Measurements from ENCODE around the gene KRTAP5-3.
"Not testable (repeated sequence)": the region's sequence is repeated elsewhere in the genome, so short reads cannot be mapped to it uniquely, and the experiment has no call there.

KRTAP5-3 gene

DNA sequence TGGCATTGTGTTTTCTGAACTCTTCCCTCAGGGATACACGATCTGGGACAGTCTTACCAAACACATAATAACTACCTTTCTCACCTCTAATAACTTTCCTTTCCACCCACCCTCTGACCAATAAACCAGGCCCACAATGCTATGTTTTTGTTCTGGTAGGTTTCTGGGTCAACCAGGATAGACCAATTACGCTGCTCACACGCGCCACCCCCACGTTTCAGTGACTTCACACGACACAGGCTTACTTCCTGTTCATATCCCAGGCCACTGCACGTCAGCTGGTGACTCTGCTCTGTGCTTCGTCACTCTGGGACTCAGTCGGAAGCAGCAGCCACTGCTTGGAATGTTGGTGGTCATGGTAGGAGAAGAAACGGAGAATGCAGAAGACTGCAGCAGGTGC lies 11.2 kb upstream of the KRTAP5-3 start:
- no peak for DNase-seq (ENCODE audit: low spot score)

DNA sequence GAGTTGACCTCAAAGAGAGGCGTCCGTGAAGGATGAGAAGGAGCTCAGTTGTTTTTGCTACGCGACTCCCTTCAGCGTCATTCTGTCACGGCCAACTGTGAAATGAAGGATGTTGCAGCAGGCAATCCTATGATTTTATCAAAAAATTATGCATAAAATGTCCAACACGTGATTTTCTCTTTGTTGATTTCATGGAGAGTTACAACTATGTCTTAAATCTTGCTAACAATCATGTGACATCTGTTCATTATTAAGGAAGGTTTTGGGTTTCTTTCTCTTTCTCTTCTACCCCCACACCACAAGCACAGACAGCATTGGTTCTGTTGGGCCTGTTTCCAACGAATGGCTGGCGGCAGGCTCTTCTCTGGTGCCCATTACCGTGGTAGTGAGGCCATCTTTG lies 10.0 kb upstream of the KRTAP5-3 start:
- no peak for DNase-seq (ENCODE audit: low spot score)

DNA sequence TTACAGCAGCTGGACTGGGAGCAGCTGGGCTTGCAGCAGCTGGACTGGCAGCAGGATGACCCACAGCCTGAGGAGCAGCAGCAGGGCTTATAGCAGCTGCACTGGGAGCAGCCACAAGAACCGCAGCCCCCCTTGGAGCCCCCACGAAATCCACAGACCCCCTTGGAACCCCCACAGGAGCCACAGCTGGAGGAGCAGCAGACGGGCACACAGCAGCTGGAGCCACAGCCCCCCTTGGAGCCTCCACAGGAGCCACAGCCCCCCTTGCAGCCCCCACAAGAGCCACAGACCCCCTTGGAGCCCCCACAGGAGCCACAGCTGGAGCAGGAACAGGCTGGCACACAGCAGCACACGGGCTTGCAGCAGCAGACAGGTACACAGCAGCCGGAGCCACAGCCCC lies 362 bp downstream of the KRTAP5-3 start:
- DNase-seq (ENCODE audit: low spot score) = not testable (repeated sequence)

DNA sequence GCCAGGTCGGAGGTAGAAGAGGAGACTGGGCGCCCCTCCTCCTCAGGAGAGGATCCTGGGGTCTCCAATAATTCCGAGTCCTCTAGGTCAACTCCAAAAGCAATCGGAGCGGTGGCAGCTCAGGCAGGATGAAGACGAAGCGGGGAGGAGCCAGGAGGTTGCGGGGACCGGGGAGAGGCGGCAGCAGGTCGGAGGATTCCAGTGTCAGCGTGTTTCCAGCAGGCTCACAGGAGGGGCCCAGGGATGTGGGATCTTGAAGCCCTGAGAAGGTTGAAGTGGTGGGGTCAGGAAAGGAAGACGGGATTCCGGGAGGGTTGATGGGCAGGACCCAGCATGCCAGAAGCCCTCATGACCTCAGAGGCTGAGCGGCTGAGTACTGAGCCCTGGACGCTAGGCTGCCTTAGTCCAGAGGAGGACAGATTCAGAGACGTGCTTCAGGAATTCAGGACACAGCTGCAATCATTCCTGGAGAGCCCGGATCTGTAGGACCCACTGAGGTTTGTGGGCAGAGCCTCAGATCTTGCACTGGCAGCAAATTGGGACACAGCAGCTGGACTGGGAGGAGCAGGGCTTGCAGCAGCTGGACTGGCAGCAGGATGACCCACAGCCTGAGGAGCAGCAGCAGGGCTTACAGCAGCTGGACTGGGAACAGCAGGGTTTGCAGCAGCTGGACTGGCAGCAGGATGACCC lies 962 bp downstream of the KRTAP5-3 start:
- not testable (repeated sequence) for DNase-seq (ENCODE audit: low spot score)

DNA sequence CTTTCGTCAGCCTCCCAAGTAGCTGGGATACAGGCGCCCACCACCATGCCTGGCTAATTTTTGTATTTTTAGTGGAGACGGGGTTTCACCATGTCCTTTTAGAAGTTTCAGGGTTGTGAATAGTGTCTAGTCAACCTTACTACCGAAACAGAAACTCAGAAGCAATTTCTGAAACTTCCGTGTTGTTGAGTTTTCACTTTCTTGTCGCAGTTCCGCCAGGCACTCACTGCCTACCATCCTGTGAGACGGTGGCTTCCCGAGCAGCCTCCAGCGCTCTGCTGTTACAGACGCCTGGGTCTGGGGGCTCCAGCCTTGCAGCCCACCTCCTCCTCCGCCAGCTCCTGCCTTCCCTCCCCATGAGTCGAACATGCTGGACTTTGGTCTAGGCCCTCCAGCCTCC lies 2.3 kb downstream of the KRTAP5-3 start:
- DNase-seq (ENCODE audit: low spot score) = not testable (repeated sequence)

DNA sequence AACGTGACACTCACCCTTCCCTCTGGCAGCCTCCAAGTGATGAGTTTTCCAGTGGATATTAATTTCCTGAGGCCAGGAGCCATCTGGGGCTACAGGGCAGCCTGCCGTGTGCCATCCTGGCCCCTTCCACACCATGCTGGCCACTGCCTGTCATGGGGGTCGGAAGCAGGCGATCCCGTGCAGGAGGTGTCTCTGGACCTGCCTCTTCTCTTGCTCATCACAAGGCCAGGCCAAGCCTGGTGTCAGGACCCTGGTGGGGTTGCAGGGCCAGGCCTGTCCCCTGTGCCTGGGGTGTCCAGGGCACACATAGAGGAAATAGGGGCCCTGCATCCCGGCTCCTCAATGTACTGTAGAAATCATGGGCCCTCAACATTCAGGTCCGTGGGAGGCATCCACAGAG lies 3.6 kb downstream of the KRTAP5-3 start:
- no peak for DNase-seq (ENCODE audit: low spot score)

DNA sequence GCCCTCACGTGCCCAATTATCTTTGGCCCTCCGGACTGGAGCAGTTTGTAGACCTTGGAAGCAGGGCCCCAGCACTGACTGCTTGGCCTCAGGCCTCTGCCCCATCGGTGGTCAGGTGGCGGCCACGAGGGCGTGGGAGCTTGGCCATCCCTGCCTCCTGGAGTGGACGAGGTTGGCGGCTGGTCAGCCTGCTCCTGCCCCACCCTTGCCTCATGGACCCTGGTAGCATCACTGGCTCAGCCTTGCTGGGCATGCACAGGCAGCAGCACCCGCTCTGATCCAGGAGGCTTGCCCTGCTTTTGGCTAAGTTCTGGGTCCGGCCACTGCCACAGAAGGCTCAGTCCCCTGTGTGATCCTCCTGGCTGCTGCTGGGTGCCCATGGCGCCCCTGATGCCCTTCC lies 4.1 kb downstream of the KRTAP5-3 start:
- no peak for DNase-seq (ENCODE audit: low spot score)

DNA sequence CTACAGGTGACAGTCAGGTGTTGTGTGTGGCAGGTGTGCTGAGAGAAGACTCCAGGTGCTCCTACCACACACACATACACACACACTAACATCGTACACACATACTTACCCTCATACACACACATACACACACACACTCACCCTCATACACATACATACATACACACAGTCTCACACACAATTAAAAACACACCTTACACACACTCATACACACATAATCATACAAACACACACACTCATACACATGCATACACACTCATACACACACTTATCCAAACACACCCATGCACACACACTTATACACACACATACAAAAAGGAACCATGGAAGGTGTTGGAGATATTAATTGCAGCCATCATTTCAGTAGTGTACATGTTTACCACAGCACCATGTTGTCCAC lies 4.6 kb downstream of the KRTAP5-3 start:
- no peak for DNase-seq (ENCODE audit: low spot score)

DNA sequence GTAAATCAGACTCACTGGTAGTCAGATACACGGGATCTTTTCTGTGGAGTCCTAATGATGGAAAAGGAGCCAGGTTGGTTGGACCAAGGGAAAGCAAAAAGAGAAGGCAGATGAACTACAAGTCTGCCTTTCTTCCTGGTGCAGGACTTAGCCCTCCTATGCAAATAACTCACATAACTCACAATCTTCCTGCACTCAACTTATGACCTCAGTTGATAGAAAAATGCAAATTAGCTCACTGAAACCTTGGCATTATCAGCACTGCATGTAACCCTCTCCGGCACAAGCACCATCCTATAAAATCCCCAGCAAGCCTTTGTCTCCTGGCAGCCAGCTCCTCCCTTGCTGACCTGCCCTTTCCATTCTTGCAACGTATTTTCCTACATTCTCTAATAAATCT lies 6.6 kb downstream of the KRTAP5-3 start:
- DNase-seq (ENCODE audit: low spot score) = not testable (repeated sequence)

DNA sequence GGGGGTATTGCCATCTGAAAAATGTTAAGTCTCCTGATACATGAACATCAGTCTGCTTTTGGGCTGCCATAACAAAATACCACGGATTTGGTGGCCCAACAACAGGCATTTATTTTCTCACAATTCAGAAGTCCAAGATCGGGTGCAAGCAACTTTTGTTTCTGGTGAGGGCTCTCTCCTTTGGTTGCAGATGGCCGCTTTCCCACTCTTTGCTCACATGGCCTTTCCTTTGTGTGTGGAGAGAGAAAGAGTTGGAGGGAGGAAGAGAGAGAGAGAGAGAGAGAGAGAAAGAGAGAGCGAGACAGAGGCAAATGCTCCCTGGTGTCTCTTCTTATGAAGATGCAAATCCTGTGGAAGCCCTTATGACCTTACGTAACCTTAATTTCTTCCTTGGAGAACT lies 7.6 kb downstream of the KRTAP5-3 start:
- no peak for DNase-seq (ENCODE audit: low spot score)

DNA sequence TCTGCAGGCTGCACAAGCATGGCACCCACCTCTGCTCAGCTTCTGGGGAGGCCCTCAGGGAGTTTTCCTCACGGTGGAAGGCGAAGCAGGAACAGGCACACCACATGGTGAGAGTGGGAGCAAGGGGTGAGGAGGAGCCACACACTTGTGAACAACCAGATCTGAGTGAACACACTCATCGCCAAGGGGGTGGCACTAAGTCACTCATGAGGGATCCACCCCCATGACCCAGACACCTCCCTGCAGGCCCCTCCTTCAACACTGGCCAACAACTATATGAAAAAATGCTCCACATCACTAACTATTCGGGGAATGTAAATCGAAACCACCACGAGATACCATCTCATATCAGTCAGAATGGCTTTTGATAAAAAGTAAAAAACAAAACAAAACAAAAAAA lies 9.4 kb downstream of the KRTAP5-3 start:
- no peak for DNase-seq (ENCODE audit: low spot score)

DNA sequence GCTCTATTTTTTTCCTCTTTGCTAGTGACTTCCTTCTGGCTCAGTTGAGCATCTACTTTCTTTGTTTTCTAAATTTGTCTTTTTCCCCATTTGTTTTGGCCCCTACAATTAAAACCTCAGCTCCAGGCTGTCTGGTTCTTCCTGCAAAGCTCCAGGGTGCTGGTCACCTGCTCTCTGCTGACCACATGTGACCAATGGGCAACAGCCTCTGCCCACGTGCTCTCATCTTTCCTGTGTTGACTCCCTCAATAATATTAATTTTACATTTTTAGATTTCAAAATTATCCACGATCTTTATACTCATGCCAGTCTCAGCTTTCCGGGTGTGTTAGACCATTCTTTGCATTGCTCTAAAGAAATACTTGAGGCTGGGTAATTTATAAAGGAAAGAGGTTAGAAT lies 9.9 kb downstream of the KRTAP5-3 start:
- DNase-seq (ENCODE audit: low spot score) = not testable (repeated sequence)

DNA sequence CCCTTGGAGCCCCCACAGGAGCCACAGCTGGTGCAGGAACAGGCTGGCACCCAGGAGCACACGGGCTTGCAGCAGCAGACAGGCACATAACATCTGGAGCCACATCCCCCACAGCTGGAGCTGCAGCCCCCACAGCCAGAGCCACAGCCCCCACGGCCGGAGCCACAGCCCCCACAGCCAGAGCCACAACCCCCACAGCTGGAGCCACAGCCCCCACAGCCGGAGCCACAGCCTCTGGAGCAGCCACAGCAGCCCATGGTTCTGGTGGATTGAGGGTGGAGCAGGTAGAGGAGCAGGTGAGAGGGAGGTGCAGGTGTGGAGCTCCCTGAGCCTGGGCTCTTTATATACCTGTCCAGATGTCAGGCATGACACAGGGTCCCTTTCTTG lies 10.3 kb downstream of the KRTAP5-3 start, which contains the start of gene KRTAP5-2:
Gene KRTAP5-2 (minus strand): TSS at position 301 of the 387 bp plus-strand sequence. CDS start 44 bp downstream, at position 257.
- no peak for DNase-seq (ENCODE audit: low spot score)

DNA sequence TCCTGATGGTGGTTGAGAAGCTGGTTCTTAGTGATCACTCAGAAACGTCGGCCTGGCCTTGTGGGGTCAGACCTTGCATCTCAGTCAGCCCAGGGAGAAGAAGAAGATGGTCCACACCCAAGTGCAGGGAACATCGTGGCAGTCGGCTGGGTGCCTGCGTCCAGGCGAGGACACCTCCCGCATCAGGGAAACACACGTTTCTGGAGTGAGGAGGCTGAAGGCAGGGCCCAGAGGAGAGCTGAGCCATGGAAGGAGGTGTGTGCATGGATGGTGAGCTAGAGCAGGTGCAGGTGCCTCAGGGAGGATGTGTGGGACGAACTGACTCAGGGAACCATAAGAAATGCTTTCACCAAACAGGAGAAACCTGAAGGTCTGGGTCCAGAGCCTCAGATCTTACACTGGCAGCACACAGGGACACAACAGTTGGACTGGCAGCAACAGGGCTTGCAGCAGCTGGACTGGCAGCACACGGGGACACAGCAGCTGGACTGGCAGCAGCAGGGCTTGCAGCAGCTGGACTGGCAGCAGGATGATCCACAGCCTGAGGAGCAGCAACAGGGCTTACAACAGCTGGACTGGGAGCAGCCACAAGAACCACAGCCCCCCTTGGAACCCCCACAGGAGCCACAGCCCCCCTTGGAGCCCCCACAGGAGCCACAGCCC lies 10.8 kb downstream of the KRTAP5-3 start:
- no peak for DNase-seq (ENCODE audit: low spot score)

DNA sequence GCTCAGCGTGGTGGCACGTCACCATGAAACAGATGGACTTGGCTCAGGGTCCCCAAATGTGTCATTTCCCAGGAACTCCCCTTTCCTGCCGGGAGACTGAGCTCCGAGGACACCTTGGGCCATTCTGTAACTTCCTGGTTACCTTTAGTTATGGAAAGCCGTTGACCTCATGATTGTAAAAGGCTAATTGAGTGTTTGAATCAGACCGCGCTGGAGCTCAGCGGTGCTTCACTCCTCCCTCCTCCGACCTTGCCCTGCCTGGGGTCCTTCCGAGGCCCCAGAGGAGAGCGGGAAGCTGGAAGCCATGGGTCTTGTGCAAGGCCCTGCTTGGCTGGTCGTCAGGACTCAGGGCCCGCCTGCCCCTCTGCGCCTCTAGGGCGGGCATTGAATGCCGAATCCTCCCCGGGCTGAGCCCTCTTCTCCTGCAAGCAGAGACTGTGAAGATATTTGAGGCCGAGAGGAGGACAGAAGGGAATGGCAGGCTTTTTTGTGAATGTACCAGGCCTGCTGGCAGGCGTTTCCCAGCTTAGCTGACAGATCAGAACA lies 11.6 kb downstream of the KRTAP5-3 start:
- DNase-seq (ENCODE audit: low spot score) = not testable (repeated sequence)

DNA sequence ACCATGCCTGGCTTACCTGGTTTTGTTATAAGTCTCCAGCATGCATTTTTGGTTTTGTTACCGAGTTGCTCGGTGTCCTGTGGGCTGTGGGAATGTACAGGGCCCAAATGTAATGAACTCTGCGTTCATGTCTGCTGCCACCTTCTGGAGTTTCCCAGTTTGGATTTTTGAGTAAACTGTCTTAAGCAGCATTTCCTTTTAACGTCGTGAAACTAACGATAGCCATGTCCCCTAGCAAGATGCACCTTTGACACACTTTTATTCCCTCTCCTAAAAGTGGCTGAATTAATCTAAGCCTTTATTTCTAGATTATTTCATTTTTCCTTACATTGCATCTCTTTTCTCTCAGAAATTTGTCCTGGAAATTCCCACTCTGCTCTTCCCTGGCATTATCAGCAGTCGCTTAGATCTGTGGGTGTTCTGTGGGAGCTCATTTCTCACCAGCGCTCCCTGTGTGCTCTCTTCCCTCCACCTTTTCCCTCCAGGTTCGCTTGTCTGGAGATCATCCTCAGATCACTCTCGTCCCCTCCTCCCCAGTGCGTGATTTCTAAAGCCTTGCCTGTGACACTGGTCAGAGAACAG lies 12.2 kb downstream of the KRTAP5-3 start:
- not testable (repeated sequence) for DNase-seq (ENCODE audit: low spot score)

DNA sequence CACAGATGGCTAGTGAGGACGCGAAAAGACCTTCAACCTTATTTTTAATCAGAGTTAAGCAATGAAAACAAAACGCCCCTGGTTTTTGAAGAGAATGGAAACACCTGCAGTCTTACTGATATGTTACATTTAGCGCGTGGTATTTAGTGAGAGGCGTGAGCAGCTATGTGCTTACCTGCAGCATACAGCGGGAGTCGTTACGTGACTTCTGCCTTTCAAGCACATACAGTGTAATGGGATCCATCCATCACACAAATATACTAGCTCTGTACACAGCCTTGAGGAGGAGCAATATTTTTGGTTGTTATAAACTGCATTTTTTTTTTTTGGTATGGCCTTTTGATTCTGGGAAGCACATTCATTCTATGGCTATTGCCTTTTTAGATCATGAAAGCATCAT lies 15.6 kb downstream of the KRTAP5-3 start:
- DNase-seq (ENCODE audit: low spot score) = no peak

DNA sequence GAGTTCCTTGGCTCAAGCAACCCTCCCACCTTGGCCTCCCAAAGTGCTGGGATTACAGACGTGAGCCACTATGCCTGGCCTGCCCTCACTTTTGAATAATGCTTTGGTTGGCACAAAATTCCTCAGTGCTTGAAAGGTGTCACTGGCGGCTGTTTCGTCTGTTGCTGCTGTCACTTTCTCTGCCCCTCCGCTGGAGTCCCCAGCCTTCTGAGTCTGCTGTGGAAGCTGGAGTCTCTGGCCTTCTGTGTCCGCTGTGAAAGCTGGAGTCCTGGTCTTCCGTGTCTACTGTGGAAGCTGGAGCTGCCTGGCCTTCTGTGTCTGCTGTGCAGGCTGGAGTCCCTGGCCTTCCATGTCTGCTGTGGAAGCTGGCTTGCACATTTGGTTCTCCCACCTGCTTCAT lies 18.3 kb downstream of the KRTAP5-3 start:
- no peak for DNase-seq (ENCODE audit: low spot score)

DNA sequence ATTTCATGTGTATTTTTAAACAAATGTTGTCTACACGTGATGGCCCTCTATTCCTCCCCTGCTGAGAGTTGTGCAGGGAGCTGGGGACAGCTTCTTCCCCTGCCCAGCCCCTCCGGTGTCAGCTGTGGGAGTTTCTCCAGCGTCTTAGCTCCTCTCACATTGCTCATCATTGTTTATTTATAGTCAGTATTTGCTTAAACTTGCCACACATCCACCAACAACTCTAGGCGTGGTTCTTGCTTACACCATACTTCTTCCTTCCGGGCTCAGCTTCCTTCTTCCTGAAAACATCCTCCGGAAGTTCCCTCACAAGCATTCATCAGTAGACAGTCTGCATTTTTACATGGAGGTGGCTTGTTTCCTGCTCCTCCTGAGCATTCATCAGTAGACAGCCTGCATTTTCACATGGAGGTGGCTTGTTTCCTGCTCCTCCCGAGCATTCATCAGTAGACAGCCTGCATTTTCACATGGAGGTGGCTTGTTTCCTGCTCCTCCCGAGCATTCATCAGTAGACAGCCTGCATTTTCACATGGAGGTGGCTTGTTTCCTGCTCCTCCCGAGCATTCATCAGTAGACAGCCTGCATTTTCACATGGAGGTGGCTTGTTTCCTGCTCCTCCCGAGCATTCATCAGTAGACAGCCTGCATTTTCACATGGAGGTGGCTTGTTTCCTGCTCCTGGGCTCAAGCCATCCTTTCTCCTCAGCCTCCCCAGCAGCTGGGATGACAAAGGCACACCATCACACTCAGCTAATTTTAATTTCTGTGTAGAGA lies 18.9 kb downstream of the KRTAP5-3 start:
- not testable (repeated sequence) for DNase-seq (ENCODE audit: low spot score)

DNA sequence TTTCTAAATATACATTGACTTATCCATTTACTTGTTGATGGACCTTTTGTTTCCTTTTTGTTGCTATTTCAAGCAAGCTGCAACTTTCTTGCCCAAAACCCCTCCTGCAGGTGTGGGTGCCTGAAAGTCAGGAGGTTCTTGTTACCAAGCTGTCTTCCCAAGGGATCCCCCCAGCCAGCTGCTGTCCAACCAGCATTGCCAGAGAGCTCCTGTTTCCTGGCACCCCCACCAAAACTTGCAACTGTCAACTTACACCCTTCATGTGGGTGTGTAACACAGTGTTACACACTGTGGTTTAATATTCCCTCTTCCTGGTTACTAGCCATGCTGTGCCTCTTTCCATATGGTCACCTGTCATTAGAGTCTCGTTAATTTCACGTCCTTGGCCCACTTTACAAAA lies 21.6 kb downstream of the KRTAP5-3 start:
- DNase-seq (ENCODE audit: low spot score) = no peak

DNA sequence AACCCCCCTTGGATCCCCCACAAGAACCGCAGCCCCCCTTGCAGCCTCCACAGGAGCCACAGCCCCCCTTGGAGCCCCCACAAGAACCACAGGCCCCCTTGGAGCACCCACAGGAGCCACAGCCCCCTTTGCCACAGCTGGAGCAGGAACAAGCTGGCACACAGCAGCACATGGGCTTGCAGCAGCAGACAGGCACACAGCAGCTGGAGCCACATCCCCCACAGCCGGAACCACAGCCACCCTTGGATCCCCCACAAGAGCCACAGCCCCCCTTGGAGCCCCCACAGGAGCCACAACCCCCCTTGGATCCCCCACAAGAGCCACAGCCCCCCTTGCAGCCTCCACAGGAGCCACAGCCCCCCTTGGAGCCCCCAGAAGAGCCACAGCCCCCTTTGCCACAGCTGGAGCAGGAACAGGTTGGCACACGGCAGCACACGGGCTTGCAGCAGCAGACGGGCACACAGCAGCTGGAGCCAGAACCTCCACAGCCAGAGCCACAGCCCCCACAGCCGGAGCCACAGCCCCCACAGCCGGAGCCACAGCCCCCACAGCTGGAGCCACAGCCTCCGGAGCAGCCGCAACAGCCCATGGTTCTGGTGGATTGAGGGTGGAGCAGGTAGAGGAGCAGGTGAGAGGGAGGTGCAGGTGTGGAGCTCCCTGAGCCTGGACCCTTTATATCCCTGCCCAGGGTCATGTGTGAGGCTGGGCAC lies 23.4 kb downstream of the KRTAP5-3 start, which contains the start of gene KRTAP5-1:
Gene KRTAP5-1 (minus strand): TSS at position 623 of the 710 bp plus-strand sequence. CDS start 34 bp downstream, at position 589.
- DNase-seq (ENCODE audit: low spot score) = not testable (repeated sequence)
